IPS DF 4.7 (cell line): ENCODE data around the gene SUSD6.

Experiments used
- DNase-seq: peaks from one replicate; pipeline ENCODE4 v3.0.0-alpha.2; 2013; ENCODE audit warnings: low spot score; ENCODE audit errors: extremely low read depth

Gene SUSD6

GRCh38 chr14:69611172-69612013 is at the start of gene SUSD6:
Gene SUSD6 (plus strand): TSS chr14:69611596. CDS start chr14:69658593, 46,997 bp downstream.
- DNase-seq: no peak

- no peak for DNase-seq
Measured at GRCh38 chr14:69561893-69562292, 49.5 kb upstream of the SUSD6 start.

- no peak for DNase-seq
Measured at GRCh38 chr14:69567563-69567962, 43.8 kb upstream of the SUSD6 start.

- DNase-seq: no peak
Measured at GRCh38 chr14:69569859-69570258, 41.5 kb upstream of the SUSD6 start.

DNA sequence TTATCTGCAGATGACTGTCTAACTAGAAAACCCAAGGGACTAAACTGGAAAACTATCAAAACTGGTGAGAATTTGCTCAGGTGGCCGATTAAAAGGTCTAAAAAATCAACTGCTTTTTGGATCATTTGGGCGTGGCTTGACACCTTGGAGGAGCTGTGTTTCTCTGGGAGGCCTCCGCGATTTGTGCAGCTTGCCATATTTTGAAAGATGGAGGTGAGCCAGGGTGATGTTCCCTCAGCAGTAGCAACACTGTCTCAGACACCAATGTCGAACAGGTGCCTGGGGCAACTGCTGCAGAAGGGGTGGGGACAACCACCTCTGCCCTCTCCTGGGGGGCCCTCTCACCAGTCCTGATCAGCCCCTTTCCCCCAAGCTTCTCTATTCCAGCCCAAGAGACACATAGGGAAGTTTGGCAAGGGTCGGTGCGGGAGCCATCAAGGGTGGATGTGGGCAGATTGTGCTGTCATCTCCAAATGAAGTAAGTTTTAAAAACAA is 40.5 kb upstream of the SUSD6 start:
- no peak for DNase-seq

GRCh38 chr14:69571449-69572029 is 39.9 kb upstream of the SUSD6 start:
- no peak for DNase-seq

DNA sequence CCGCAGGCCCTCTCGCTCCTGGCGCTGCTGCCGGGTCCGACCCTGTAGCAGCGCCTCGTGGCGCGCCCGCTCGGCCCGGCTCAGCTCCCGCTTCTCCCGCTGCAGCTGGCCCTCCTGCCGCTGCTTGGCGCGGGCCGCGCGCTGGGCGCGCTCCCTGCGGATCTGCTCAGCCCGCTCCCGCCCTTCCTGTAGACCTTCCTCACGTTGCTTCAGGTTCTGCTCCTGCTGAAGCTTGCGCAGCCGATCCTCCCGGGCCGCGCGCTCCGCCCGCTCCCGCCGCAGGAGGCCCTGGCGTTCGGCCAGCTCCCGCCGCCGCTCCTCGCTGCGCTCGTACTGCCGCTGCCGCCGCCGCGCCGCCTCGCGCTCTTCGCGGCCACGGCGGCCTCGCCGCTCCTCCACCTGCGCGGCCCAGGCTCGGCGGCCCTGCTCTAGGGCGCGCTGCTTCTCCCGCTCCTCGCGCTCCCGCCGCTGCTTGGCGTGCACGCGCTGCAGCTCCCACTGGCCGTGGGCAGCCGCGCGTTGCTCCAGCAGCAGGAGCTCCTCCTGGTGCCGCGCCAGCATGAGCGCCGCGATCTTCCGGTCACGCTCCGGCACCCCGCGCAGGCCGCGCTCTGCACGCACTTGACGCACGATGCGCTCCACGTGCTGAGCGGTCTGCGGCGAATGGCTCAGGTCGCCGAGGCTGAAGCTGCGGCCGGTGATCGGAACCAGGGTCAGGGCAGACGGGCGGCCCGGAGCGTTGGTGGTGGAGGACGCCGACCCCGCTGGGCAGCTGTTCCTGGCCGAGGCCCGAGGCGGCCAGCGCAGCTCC is 39.2 kb upstream of the SUSD6 start:
- DNase-seq: no peak

DNA sequence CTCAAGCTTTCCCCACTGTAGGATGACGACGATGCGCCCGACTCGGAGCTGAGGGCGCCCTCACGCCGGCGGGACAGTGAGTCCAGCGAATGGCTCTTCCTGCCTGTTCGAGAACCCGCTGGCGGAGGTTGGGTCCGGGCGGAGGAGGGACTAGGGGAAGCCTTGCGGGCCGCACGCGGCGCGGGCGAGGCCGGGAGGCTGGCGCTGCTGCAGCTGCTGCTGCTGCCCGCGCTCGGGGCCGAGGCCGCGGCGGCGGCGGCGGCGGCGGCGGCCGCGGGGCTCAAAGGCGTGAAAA is 38.6 kb upstream of the SUSD6 start:
- no peak for DNase-seq

DNA sequence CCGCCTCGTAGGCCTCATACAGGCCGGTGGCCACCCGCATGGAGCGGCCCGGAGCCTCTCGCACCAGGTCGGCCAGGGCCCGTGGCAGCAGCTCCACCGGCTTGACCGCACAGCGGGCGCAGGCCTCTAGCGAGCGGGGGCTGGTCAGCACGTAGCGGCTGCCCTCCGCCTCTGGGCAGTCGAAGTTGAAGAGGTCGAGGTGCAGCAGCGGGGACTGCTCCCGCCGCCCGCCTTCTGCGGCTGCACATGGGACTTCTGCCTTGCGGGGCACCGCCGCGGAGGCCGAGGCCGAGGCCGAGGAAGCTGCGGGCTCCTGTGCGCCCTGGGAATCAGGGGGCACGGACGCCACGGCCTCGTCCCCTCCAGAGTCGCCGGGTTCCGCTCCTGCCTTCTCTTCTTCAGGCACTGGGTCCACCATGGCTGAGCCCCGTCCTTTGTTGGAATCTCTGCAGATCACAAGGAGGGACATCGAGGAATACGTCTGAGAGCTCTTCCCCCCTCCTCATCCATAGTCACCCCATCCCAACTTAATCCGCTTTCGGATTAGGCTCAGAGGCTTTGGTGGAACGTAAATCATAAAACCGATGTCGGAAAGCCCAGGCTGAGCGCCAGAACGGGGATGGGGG is 38.1 kb upstream of the SUSD6 start:
- no peak for DNase-seq

GRCh38 chr14:69573831-69574262 is 37.5 kb upstream of the SUSD6 start:
- DNase-seq: no peak

GRCh38 chr14:69574263-69574953 is 37.0 kb upstream of the SUSD6 start, which contains the start of gene CCDC177:
Gene CCDC177 (minus strand): TSS chr14:69574871. CDS start chr14:69573622, 1,249 bp downstream.
- no peak for DNase-seq

DNA sequence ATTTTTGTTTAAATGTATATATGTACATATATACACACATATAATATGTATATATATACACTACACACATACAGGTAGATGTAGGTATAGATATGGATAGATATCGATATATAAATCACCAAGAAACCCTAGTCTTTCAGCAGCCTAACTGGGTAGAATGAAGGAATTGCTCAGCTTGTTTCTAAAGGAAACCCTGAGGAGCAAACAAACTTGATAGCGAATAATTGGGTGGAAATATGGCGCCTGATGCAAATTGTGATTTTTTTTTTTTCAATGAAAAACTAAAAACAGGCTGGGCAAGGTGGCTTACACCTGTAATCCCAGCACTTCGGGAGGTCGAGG is 36.5 kb upstream of the SUSD6 start:
- DNase-seq: no peak

GRCh38 chr14:69579476-69579875 is 31.9 kb upstream of the SUSD6 start:
- no peak for DNase-seq

DNA sequence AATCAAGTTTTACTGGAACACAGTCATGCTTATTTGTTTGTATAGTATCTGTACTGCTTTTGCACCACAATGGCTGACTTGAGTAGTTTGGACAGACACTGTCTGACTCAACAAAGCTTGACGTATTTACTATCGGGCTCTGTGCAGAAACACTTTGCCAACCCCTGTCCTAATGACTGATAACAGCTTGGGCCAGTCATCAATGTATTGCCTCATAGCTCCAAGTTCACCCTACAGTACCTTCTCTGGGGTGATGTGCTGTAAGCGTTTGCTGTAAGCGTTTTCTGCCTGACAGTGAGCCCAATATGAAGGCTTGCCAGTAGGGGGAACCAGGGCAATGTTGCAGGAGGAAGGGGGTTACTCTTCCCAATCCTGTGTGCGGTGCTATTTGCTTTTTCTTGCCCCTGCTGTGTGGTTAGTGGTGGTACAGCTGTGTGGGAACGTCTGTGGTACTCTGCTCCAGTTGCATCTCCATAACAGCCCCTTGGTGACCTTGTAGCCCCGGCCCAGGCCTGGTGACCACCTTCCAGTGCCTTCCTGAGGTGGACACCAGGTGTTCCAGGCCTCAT is 31.3 kb upstream of the SUSD6 start:
- peak; percentile 75 for DNase-seq

- DNase-seq: no peak
Measured at GRCh38 chr14:69581316-69581935, 30.0 kb upstream of the SUSD6 start.

- no peak for DNase-seq
Measured at GRCh38 chr14:69582212-69582611, 29.2 kb upstream of the SUSD6 start.

DNA sequence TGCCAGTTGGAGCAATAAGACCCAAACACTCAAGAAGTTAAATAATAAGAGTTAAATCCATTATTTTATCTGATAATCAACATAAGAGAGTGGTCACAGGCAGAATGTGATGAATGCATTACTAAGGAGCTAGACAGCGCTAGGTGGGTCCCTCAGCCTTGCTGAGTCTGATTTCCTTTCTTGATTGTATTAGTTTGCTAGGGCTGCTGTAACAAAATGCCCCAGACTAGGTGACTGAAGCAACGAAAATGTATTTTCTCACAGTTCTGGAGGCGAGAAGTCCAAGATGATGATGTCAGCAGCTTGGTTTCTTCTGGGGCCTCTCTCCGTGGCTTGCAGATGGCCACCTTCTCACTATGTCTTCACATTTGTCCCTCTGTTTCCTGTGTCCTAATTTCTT is 28.6 kb upstream of the SUSD6 start:
- DNase-seq: no peak

DNA sequence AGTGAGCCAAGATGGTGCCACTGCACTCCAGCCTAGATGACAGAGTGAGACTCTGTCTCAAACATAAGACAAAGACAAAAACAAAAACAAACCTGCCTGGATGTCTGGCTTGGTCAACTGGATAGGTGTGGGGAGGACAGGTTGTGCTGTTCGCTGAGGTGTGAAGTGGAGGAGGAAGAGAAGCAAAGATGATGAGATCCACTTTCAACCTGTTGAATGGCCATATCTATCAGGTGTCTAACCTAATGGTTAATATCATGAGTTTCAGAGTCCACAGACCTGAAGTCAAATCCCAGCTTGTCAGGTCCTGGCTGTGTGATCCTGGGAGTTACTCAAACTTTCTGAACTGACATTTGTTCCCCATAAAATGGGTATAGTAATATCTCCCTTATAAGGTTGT is 27.0 kb upstream of the SUSD6 start:
- DNase-seq: no peak

DNA sequence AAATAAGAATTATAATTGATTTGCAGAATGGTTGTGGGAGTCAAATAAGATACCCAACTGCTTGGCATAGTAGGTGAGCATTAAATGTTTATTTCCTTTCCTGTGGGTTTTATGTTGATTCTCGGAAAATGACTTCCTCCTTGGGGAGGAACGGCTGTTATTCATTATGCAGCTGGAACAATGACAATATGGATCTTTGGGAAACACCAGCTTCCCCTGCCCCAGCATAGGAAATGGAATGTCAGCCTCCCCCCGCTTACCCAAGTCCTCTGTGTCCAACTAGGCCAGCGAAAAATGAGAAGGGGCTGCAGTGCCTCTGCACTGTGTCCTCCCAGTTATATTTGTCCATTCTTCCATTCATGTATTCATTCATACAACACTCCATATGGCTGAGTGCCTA is 25.0 kb upstream of the SUSD6 start:
- no peak for DNase-seq

GRCh38 chr14:69587389-69587788 is 24.0 kb upstream of the SUSD6 start:
- DNase-seq: no peak
